Cardiac fibroblast (primary cell): Measurements from ENCODE around the gene GSAP.

Experiments
- DNase-seq, 2 donors: peaks; one replicate each; pipeline versions ENCODE4 v3.0.0 to v3.0.0-alpha.2; 2010; ENCODE audit warnings: low read depth in 2 of 2
- H3K4me3 ChIP-seq, 2 donors: replicated peaks in 1 of 2; 1 replicate in 1 of 2; 2 replicates in 1 of 2; pipeline ENCODE4 v1.5.1; 2011; ENCODE audit warnings: low read depth in 2 of 2, low read length in 2 of 2, mild to moderate bottlenecking in 2 of 2, moderate library complexity in 1 of 2
- TF ChIP-seq, protein P1 (sequence below): IDR thresholded peaks from one replicate; pipeline ENCODE4 v1.5.1; 2011; ENCODE audit warnings: low read depth, mild to moderate bottlenecking, low read length, inconsistent platforms

GSAP gene

DNA sequence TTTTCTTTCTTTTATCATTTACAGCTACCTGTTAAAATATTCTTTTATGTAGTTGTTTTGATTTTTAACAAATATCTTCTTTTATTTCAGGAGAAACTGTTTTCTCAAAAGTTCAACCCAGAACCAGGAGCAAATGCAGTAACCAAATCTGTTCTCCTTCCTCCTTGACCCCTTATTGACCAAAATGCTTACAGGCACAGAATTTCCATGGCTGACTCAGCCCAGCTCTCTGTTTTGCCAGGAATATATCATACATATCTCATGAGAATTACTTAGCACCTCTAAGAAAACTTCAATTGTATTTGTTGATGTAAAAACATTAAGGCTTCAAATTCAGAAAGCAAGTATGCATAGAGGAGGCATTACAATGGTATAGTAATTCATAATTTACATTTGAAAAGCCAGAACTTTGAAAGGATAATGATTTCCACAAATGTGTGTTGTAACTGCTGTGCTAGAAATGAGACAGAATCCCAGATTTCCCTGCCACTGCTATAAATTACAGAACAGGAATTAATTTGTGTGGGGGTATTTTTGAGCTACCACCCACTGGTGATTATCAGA is 2.2 kb downstream of the GSAP start:
- peak; percentile 65 to 70 for DNase-seq
- no peak overlapping the region for H3K4me3 ChIP-seq
- TF ChIP-seq, protein P1, sequence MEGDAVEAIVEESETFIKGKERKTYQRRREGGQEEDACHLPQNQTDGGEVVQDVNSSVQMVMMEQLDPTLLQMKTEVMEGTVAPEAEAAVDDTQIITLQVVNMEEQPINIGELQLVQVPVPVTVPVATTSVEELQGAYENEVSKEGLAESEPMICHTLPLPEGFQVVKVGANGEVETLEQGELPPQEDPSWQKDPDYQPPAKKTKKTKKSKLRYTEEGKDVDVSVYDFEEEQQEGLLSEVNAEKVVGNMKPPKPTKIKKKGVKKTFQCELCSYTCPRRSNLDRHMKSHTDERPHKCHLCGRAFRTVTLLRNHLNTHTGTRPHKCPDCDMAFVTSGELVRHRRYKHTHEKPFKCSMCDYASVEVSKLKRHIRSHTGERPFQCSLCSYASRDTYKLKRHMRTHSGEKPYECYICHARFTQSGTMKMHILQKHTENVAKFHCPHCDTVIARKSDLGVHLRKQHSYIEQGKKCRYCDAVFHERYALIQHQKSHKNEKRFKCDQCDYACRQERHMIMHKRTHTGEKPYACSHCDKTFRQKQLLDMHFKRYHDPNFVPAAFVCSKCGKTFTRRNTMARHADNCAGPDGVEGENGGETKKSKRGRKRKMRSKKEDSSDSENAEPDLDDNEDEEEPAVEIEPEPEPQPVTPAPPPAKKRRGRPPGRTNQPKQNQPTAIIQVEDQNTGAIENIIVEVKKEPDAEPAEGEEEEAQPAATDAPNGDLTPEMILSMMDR, result no peak

DNA sequence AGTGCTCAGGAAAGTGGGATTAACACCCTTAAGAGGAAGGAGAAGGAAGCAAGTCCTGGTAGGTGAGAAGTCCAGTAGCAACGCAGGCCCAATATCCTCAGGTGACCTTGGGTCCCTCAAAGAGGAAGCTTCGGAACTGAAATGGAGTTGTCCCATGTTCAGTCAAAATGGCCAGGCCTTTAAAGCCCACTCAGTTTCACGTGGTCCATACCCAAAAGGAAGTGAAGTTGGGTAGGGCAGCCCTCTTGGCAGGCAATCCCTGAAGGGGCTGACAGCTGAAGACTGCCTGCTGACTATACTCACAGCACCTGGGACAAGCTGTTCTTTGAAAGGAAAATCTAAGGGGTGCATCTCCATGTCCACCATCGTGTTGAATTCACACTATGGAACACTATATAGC is 3.0 kb downstream of the GSAP start:
- H3K4me3 ChIP-seq, result no peak overlapping the region
- no peak for DNase-seq
- TF ChIP-seq, protein P1, result no peak

DNA sequence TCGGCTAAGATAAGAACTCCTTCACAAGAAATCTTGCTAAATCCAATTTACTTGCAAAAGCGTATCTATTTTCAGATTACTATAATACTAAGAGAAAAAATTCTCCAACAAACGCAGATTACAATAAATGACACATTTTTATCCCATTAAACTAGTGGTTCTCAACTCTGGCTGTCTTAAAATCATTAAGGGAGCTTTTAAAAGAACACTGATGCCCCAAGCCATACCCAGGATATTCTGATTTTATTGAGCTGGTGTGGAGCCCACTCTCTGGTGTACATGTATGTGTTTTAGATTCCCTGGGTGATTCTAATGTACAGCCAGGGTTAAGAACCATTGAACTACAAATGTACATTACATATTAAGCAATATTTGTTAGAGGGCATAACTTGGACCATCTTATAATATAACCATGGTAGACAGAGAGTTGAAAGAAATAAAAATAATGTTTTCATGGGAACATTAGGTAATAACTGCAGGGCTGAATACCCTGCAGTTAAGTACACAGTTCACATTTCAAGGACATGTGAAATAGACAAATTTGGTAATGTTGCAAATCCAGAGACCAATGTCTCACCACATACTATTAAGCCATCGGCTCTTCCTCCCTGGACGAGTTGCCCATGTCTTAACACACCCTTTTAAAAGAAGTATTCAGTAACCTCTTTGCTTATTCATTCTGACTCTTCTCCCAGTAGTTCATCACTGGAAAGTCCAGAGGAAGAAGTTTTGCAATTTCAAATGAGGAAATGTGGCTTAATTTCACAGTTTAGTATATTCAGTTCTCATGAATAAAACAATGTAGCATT is 6.2 kb downstream of the GSAP start:
- TF ChIP-seq, protein P1, result no peak
- peak; percentile 81 to 98 for DNase-seq
- H3K4me3 ChIP-seq, result peak overlapping the region in 1 of 2 donors; percentile 6

DNA sequence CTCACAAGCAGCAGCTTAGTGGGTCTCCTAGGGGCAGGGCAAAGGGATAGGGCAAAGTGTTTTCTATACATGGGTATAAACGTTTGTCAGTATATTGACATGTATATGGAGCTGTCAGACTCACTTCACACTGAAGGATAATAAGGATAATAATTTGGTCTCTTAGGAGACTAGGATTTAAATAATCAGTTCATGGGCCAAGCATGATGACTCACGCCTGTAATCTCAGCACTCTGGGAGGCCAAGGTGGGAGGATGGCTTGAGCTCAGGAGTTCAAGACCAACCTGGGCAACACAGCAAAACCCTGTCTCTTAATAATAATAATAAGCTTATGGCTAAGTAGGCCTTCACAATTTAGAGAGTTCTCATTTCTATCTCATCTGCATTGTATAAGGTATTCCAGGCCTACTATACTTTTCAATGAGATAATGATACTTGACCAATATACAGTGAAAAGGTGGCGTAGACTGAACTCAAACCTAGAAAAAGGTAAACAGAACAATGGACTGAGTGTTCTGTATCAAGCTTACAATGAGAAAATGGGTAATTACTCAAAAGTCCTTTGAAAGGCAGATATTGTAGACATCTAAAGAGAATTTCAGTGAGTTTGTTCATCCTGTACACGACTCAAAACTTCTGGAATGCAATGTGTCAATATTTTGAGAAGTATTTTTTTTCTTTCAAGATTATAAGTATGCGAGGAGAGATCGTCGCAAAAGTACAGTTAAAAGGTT is 7.0 kb downstream of the GSAP start:
- DNase-seq, result peak; percentile 38 to 92
- TF ChIP-seq, protein P1, result no peak
- peak overlapping the region in 1 of 2 donors; percentile 6 for H3K4me3 ChIP-seq

DNA sequence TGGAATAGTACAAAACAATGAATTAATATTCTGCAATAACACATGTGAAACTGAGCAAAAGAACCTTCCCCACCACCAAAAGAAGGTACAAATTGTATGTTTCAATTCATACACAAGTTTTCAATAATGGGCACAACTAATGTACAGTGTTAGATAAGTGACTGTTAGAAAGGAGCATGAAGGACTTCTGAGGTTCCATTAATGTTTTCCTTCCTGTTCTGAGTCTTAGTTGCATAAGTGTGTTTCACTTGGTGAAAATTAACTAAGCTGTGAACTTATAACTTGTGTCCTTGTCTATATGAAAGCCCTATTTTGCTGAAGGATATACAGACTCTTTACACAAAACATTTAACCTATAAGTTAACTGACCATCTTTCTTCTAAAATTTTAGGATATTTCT is 8.2 kb downstream of the GSAP start:
- DNase-seq, result no peak

DNA sequence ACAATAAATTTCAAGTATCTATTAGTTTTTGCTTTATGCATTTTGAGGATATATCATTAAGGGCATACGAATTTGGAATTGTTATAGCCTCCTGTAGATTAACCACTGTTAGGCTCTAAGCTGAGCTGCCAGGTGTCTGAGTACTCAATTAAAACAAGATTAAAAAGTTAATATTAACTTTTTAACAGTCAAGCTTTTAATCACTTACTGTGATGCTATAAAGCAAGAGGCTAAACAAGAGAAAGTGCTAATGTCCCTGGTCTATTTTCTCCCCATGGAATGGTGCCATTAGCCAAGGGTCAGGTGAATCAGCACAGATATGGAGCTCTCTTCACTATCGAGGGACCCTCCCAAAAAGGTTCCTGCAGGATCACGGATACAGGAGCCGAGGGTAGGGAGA is 9.7 kb downstream of the GSAP start:
- no peak for DNase-seq
- no peak overlapping the region for H3K4me3 ChIP-seq
- TF ChIP-seq, protein P1, result no peak

More for the DNA sequence above, 8.2 kb downstream of the GSAP start:
- TF ChIP-seq, protein P1, result no peak
- no peak overlapping the region for H3K4me3 ChIP-seq
